Memory B cell (primary cell): ENCODE data around the gene SLC13A5.

Experiments used
- ATAC-seq: fragments of 150-1000 bp; cut with Tn5 transposase; 2 replicates; pipeline ENCODE4 v1.10.0; 2021; ENCODE audit warnings: low read depth, mild to moderate bottlenecking, moderate library complexity
- DNase-seq, 2 donors: peaks; one replicate each; pipeline ENCODE4 v3.0.0; 2022; ENCODE audit warnings: low spot score in 2 of 2
- H3K27ac Mint-ChIP-seq: one replicate; pipeline ENCODE4 v1.8.0; 2022; ENCODE audit warnings: mild to moderate bottlenecking, moderate library complexity, mixed read lengths
- H3K27me3 Mint-ChIP-seq: one replicate; pipeline ENCODE4 v1.8.0; 2022; ENCODE audit warnings: mixed read lengths
- H3K36me3 Mint-ChIP-seq: one replicate; pipeline ENCODE4 v1.8.0; 2022; ENCODE audit warnings: mild to moderate bottlenecking, mixed read lengths
- H3K4me1 Mint-ChIP-seq: one replicate; pipeline ENCODE4 v1.8.0; 2022; ENCODE audit warnings: mixed read lengths
- H3K4me3 Mint-ChIP-seq: one replicate; pipeline ENCODE4 v1.8.0; 2022; ENCODE audit warnings: mild to moderate bottlenecking, moderate library complexity, mixed read lengths
- H3K9me3 Mint-ChIP-seq: one replicate; pipeline ENCODE4 v1.8.0; 2022; ENCODE audit warnings: mixed read lengths

Gene SLC13A5

DNA sequence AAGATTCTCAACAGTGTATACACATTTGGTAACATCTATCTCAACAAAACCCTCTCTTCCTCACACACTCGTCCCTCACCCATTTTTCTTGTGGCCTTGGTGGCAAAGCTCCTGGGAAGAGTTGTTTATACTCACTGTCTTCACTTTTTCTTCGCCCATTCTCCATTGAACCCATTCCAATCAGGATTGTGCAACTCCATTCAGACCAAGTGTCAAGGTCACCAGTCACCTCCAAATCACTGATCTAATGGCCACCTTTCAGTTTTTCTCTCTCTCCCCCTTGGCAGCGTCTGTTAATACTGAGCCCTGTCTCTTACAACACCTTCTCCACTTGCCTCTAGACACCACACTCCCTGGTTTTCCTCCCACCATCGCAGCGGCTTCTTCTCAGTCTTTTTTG lies 8.6 kb upstream of the SLC13A5 start:
- no peaks in the 10 kb centered on the region for H3K36me3 Mint-ChIP-seq
- no peak overlapping the region for H3K27ac Mint-ChIP-seq

DNA sequence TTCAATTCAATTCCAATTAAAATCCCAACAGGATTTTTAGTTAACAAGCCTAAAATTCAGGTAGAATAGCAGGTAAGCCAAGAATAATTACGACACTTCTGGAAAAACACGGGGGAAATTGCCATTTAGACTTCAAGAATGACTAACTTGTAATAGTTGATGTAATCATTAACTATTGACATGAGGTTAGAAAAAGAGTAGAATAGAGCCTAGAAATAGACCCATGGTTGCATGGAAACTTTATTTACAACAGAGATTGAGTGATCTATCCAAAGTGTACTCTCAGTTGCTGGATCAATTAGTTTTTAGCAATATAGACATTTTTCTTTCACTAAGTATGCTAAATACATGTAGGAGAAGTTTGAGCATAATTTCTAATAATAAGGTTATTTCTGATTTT lies 3.6 kb upstream of the SLC13A5 start:
- Mint-ChIP-seq H3K4me1 (peaks cover 10% of the 10 kb centered on the region), H3K9me3 (peaks cover 4% of the 10 kb centered on the region), H3K36me3 (peaks cover 1% of the 10 kb centered on the region), H3K27me3 (peaks cover 33% of the 10 kb centered on the region), H3K4me3 (no peak overlapping the region), H3K27ac (no peak overlapping the region)
- ATAC-seq (no peak), DNase-seq (no peak)

More for the DNA sequence above, 8.6 kb upstream of the SLC13A5 start:
- DNase-seq (no peak), ATAC-seq (no peak)
- Mint-ChIP-seq H3K27me3 (peaks cover 33% of the 10 kb centered on the region), H3K4me3 (no peak overlapping the region), H3K9me3 (peaks cover 1% of the 10 kb centered on the region), H3K4me1 (no peaks in the 10 kb centered on the region)

DNA sequence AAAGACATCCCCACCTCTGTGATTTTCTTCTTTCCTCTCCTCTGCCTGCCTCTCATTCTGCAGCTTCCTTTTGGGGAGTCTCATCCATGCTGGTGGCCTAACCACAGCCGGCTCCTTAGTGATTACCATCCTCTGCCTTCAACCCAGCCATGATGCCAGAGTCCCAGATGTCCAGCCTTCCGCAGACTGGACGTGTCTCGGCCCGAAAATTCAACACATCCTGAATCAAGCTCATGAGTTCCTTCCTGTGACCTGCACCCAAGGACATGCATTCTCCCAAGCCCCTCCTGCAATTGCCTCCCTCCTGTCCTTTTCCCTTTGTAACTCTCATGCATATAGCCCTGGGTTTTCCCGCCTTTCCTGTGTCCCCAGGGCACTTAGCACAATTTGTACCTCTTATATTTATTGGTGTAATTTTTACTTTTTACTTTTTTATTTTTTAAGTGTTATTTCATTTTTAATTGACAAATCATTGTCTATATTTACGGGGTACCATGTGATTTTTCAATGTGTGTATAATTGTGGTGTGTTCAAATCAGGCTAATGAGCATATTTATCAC lies 1.2 kb upstream of the SLC13A5 start:
- H3K27ac Mint-ChIP-seq: no peak overlapping the region
- H3K36me3 Mint-ChIP-seq: peaks cover 1% of the 10 kb centered on the region
- DNase-seq: no peak
- H3K9me3 Mint-ChIP-seq: peaks cover 4% of the 10 kb centered on the region
- H3K27me3 Mint-ChIP-seq: peaks cover 40% of the 10 kb centered on the region
- ATAC-seq: no peak
- peaks cover 10% of the 10 kb centered on the region for H3K4me1 Mint-ChIP-seq
- H3K4me3 Mint-ChIP-seq: peak overlapping the region; percentile 39

DNA sequence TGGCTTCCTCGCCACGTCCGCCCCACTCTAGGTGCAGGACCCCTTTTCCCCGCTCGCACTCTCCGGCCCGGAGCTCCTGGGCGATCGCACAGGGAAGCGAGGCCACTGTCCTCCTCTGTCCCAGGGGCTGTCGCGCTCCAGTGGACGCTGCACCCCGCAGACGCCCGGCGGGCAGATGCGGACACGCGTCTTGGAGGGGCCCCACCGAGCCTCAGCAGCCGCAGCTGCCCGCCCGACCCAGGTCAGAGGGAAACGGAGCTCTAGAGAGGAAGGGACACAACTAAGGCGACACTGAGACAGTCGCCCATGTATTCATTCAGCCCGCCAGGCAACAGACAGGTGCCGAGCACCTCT lies 726 bp upstream of the SLC13A5 start:
- no peak for ATAC-seq
- Mint-ChIP-seq H3K27ac (no peak overlapping the region), H3K4me3 (peak overlapping the region; percentile 63), H3K27me3 (peaks cover 40% of the 10 kb centered on the region), H3K9me3 (peaks cover 4% of the 10 kb centered on the region), H3K4me1 (peaks cover 10% of the 10 kb centered on the region), H3K36me3 (peaks cover 1% of the 10 kb centered on the region)
- DNase-seq: no peak

DNA sequence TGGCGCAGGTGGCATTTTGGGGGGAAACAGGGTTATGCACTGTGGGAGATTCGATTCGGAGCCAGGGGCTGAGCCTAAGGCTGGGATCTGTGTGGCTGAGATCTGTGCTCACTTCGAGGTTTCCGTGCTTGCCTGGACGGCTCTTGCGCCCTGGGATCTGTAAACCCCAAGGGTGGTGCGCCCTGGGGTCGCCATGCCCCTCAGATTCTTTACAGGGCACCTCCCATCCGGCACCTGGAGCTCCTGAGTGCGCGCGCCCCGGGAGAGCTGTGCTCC lies 377 bp downstream of the SLC13A5 start:
- no peak for DNase-seq
- H3K4me3 Mint-ChIP-seq: peak overlapping the region; percentile 72
- H3K36me3 Mint-ChIP-seq: peaks cover 1% of the 10 kb centered on the region
- no peak overlapping the region for H3K27ac Mint-ChIP-seq
- H3K4me1 Mint-ChIP-seq: peaks cover 10% of the 10 kb centered on the region
- peaks cover 41% of the 10 kb centered on the region for H3K27me3 Mint-ChIP-seq
- no peak for ATAC-seq
- peaks cover 4% of the 10 kb centered on the region for H3K9me3 Mint-ChIP-seq

DNA sequence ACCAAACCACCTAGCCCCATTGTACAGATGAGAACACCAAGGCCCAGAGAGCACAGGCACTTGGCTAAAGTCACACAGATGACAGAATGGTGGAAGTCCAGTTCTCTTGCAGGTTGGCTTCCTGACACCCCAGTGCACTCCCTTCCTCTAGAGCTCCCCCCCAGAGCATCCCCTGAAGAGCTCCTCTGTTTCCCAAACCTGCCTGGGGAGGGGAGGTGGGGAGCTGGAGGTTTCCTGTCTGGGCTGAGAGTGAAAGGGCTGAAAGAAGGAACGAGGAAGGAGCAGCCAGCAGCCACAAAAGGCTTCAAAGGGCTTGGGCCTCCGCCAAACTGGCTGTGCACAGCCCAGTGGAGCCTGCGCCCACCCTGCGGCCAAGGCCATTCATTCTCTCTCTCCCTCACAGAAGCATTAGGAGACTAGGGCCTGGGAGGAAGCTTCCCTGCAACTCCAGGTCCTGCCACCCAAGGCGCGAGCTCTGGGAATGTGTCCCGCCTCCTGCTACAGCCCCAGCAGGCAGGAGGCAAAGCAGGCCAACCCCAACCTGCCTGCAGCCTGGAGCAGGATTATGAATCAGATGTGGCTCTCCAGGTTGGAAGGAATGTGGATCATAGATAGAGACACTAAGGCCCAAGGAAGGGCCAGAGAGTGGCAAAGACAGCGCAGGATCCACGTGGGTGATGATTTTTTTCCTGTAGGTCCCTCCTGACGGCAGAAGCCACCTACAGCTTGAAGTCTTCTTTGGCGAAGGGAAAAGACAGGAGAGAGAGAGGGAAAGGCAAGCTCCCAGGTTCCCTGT lies 913 bp downstream of the SLC13A5 start:
- ATAC-seq (no peak), DNase-seq (no peak)
- H3K27ac Mint-ChIP-seq: no peak overlapping the region
- peaks cover 41% of the 10 kb centered on the region for H3K27me3 Mint-ChIP-seq
- H3K4me3 Mint-ChIP-seq: peak overlapping the region; percentile 58
- peaks cover 10% of the 10 kb centered on the region for H3K4me1 Mint-ChIP-seq
- peaks cover 4% of the 10 kb centered on the region for H3K9me3 Mint-ChIP-seq
- peaks cover 1% of the 10 kb centered on the region for H3K36me3 Mint-ChIP-seq

DNA sequence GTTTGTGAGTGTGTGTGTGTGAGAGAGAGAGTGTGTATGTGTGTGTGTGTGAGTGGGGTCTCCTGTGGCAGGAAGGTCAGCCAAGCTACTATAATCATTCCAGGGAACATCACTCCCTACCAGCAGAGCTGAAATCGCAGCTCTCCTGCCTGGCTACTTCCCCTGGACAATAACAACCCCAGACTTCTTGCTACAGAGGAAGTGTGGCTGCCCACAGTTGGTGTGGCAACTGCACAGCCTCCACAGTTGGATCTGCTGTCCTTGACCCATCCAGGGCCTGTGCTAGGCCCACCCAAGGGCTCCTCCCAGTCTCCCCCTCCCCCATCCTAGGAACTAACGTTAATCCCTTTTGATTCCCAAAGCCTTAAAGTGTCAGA lies 1.5 kb downstream of the SLC13A5 start:
- H3K27ac Mint-ChIP-seq: no peak overlapping the region
- H3K27me3 Mint-ChIP-seq: peaks cover 42% of the 10 kb centered on the region

DNA sequence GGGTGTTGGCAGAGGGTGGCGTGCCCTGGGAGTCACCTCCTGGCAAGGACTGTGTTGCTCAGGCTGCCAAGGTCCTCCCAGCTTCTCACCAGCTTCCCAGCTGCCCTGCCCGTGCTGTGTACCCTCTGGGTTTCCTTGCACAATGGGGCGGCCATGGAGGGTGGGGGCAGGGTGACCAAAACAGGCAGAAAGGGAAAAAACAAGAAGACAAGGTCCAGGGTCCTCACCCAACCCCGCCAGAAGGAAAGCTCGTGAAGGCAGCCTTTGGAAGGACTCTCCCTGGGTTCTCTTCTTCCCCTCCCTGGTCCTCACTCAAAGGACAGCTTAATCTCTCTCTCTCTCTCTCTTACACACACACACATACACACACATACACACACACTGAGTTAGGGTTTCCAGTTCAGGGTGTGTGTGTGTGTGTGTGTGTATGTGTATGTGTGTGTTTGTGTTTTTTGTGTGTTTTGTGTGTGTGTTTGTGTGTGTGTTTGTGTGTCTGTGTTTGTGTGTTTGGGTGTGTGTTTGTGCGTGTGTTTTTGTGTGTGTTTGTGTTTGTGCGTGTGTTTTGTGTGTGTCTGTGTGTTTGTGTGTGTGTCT lies 2.0 kb downstream of the SLC13A5 start:
- peaks cover 41% of the 10 kb centered on the region for H3K27me3 Mint-ChIP-seq

More for the DNA sequence above, 1.5 kb downstream of the SLC13A5 start:
- no peak overlapping the region for H3K4me3 Mint-ChIP-seq
- DNase-seq (no peak), ATAC-seq (no peak)
- H3K9me3 Mint-ChIP-seq: peaks cover 2% of the 10 kb centered on the region
- H3K4me1 Mint-ChIP-seq: peaks cover 10% of the 10 kb centered on the region
- peaks cover 1% of the 10 kb centered on the region for H3K36me3 Mint-ChIP-seq

DNA sequence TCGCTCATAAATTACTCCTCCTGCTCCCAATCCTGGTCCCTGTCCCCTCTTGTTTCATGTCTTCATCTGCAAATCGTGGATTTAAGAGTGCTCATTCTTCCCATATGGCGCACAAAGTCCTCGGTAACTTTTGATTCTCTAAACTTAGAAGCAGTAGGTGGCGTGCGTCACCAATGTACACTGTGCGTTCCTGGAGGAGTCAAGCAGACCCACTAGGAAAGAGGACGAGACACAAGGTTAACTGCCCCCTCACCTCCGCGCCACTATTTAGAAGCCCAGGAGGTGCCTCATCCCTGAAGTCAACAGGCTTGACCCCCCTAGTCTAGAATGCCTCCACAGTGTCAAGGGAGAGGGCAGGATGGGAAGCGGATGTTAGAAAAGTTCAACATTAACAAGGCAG lies 2.9 kb downstream of the SLC13A5 start:
- Mint-ChIP-seq H3K4me1 (peaks cover 10% of the 10 kb centered on the region), H3K27me3 (peaks cover 34% of the 10 kb centered on the region), H3K27ac (no peak overlapping the region), H3K4me3 (no peak overlapping the region), H3K9me3 (no peaks in the 10 kb centered on the region), H3K36me3 (peaks cover 1% of the 10 kb centered on the region)
- DNase-seq (no peak), ATAC-seq (no peak)

More for the DNA sequence above, 2.0 kb downstream of the SLC13A5 start:
- H3K9me3 Mint-ChIP-seq: no peaks in the 10 kb centered on the region
- no peak overlapping the region for H3K27ac Mint-ChIP-seq
- DNase-seq (no peak), ATAC-seq (no peak)
- peaks cover 10% of the 10 kb centered on the region for H3K4me1 Mint-ChIP-seq
- H3K4me3 Mint-ChIP-seq: no peak overlapping the region
- H3K36me3 Mint-ChIP-seq: peaks cover 1% of the 10 kb centered on the region

DNA sequence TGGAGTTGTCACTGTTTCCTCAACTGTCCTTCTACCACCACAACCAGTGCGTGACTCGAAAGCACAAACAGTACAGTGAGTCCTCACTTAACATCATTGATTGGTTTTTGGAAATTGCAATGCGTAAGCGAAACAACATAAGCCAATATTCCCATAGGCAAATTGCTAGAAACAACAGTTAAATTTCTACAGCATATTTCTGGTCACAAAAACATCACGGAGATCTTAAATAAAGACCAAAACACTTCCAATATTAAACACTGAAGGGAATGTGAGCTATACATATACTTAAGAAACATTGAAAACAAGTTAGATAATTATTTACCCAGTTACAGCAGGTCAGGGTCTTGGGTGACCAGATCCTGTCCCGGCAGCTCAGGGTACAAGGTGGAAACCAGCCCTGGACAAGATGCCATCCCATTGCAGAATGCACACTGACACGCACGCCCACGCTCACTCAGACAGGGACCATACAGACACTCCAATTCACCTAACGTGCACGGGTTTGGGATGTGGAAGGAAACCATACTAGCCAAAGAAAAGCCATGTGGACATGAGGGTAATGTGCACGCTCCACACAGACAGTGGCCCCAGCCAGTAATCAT lies 4.7 kb downstream of the SLC13A5 start:
- Mint-ChIP-seq H3K27me3 (peaks cover 33% of the 10 kb centered on the region), H3K4me1 (peaks cover 5% of the 10 kb centered on the region), H3K27ac (no peak overlapping the region), H3K4me3 (no peak overlapping the region), H3K9me3 (no peaks in the 10 kb centered on the region), H3K36me3 (no peaks in the 10 kb centered on the region)
- DNase-seq: no peak
- ATAC-seq: no peak

DNA sequence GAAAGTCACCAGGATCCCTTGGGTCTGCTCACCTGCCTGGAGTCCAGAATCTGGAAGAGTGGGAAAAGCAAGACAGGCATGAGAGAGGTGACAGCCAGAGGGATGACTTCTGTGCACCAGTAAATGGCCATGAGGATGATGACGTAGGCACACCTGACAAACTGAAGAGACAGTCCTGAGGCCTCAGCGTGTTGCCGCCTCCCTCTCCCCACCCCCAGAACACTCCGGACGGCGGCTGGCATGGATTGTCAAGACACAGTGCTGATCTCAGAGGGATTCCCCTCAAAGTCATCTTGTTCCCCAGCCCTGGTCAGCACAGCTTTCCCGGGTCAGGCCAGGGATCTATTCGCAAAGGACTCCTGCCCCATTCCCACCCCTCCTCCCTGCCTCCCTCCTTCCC lies 6.2 kb downstream of the SLC13A5 start:
- no peak overlapping the region for H3K4me3 Mint-ChIP-seq
- H3K9me3 Mint-ChIP-seq: no peaks in the 10 kb centered on the region
- H3K27ac Mint-ChIP-seq: no peak overlapping the region
- ATAC-seq (no peak), DNase-seq (no peak)
- no peaks in the 10 kb centered on the region for H3K36me3 Mint-ChIP-seq
- H3K27me3 Mint-ChIP-seq: peaks cover 31% of the 10 kb centered on the region
- H3K4me1 Mint-ChIP-seq: no peaks in the 10 kb centered on the region

DNA sequence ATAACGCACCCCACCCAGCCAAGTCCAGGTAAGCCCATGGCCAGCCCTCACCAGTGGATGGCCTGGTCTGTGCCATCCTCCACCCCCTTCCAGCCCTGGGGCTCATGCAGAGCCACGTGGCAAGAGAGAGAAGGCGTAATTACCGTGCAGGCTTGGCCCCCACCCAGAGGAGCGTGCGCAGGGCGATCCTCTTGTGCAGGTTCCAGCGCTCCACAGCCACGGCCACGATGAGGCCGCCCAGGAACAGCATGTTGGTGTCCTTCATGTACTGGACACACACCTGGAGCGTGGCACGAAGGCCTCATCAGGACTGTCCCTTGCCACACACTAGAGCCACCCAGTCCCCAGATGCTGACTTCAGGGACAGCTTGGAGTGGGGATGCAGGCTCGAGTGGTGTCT lies 6.7 kb downstream of the SLC13A5 start:
- no peaks in the 10 kb centered on the region for H3K4me1 Mint-ChIP-seq
- H3K4me3 Mint-ChIP-seq: no peak overlapping the region
- H3K9me3 Mint-ChIP-seq: no peaks in the 10 kb centered on the region
- no peaks in the 10 kb centered on the region for H3K36me3 Mint-ChIP-seq
- DNase-seq (no peak), ATAC-seq (no peak)
- no peak overlapping the region for H3K27ac Mint-ChIP-seq
- peaks cover 31% of the 10 kb centered on the region for H3K27me3 Mint-ChIP-seq

DNA sequence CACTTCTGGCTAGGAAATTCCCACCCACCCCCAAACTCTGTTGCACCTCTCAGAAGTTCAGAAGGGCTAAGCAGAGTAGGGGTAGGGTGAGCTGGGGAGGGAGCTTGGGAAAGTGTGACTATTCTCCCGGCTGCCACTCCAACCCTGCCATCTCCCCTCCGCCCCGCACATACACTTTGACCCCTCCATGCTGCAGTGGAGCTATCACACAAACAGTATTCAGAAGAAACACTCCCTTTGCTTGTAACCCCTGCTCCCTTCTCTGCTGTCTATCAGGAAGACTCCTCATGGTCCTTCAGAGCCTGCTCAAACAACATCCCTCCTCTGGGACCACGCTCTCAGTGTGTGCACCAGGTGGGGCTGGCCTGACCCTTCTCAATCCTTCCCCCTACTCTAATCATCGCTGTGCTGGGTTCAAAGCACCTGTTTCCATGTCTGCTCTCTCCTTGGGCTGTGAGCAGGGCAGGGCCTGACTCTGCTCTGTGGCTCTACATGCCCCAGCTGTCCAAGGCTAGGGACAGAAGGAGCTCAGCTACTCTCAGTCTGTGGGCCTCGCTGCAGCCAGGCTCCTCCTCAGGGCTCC lies 8.6 kb downstream of the SLC13A5 start:
- Mint-ChIP-seq H3K9me3 (no peaks in the 10 kb centered on the region), H3K4me1 (no peaks in the 10 kb centered on the region), H3K27ac (peak overlapping the region; percentile 68), H3K36me3 (no peaks in the 10 kb centered on the region), H3K27me3 (peaks cover 22% of the 10 kb centered on the region), H3K4me3 (no peak overlapping the region)
- ATAC-seq (no peak), DNase-seq (no peak)

DNA sequence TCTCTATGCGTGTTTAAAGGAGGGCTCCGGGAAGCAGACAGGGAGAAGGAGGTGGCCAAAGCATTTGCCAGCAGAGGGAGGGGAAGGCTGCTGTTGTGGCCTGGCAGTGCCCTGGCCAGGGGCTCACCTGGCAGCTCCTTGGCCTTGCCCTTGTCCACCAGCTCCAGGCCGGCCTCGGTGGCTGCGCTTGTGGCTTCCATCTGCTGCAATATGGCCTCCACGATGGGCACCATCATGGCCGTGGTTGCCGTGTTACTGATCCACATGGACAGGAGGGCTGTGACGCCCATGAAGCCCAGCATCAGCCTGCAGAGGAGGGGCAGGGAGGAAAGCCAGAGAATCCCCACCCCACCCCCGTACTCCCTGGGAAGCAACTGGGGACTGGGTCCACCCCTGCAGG lies 9.4 kb downstream of the SLC13A5 start:
- peak overlapping the region; percentile 68 for H3K27ac Mint-ChIP-seq
- H3K36me3 Mint-ChIP-seq: no peaks in the 10 kb centered on the region
- no peak overlapping the region for H3K4me3 Mint-ChIP-seq
- peaks cover 20% of the 10 kb centered on the region for H3K27me3 Mint-ChIP-seq
- no peaks in the 10 kb centered on the region for H3K9me3 Mint-ChIP-seq
- no peaks in the 10 kb centered on the region for H3K4me1 Mint-ChIP-seq
- no peak for ATAC-seq
- DNase-seq: no peak
